Suprapubic skin (tissue), 4 donors: ENCODE measurements around the gene USP34. TPM values are rescaled to one million over a fixed set of nuclear protein-coding genes. Genes with fewer than 3 reads are reported as not detected.

Experiments used
- DNase-seq, 2 donors: peaks; one replicate each; pipeline ENCODE4 v3.0.0-alpha.2; 2019; ENCODE audit warnings: low spot score in 2 of 2
- H3K27ac ChIP-seq: fragments of 200-600 bp; sonication (generic); one replicate; pipeline ENCODE4 v1.5.1; 2019
- H3K27me3 ChIP-seq: fragments of 200-600 bp; sonication (generic); one replicate; pipeline ENCODE4 v1.5.1; 2019
- H3K36me3 ChIP-seq: fragments of 200-600 bp; sonication (generic); one replicate; pipeline ENCODE4 v1.5.1; 2019
- H3K4me1 ChIP-seq: fragments of 200-600 bp; sonication (generic); one replicate; pipeline ENCODE4 v1.5.1; 2019
- H3K4me3 ChIP-seq: fragments of 200-600 bp; sonication (generic); one replicate; pipeline ENCODE4 v1.5.1; 2019; ENCODE audit warnings: mild to moderate bottlenecking
- H3K9me3 ChIP-seq: fragments of 200-600 bp; sonication (generic); one replicate; pipeline ENCODE4 v1.5.1; 2019
- EP300 ChIP-seq: sonication (generic); formaldehyde crosslinking; IDR thresholded peaks from one replicate; pipeline ENCODE4 v1.6.1; 2017; ENCODE audit warnings: antibody characterized with exemption
- POLR2A ChIP-seq, 2 donors: fragments of 450-650 bp; IDR thresholded peaks; one replicate each; pipeline ENCODE4 v1.6.1; 2017; ENCODE audit warnings: antibody characterized with exemption in 2 of 2, mild to moderate bottlenecking in 2 of 2, moderate library complexity in 2 of 2
- POLR2AphosphoS5 ChIP-seq, 3 donors: sonication (generic); formaldehyde crosslinking; IDR thresholded peaks; one replicate each; pipeline ENCODE4 v1.6.1; 2017; ENCODE audit warnings: antibody characterized with exemption in 3 of 3
- WGBS: methylation state at CpG from one replicate; pipeline ENCODE4 v1.1.5; 2018; 5-methylcytosine and 5-hydroxymethylcytosine counted together
- total RNA-seq, 4 donors: library from RNA; depleted of rRNA; stranded (reverse); fragments of >200 nt; gene quantifications; one replicate each; pipeline ENCODE4 v1.1.0, GENCODE V29; 2016
- TF ChIP-seq, protein P1 (sequence below), 2 donors: fragments of 200-600 bp in 1 of 2; fragments of 450-650 bp in 1 of 2; sonication (generic) in 1 of 2; IDR thresholded peaks; one replicate each; pipeline ENCODE4 v1.5.1; 2016 to 2019; ENCODE audit warnings: antibody characterized with exemption in 2 of 2, mild to moderate bottlenecking in 1 of 2, moderate library complexity in 1 of 2

Gene USP34
- total RNA-seq, 4 donors from 2014 or later, result 94.5 to 242 (median 111) TPM

DNA sequence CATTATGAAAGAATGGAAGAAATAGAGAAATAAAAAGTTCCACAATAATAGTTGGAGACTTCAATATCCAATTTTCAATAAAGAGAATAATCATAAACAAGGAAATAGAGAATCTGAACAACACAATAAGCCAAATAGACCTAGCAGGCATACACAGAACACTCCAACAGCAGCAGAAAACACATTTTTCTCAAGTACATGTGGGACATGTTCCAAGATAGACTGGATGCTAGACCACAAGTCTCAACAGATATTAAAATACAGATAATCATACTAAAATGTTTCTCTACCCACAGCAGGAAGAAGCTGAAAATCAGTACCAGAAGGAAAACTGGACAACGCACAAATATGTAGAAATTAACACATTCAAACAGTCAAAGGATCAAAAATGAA, 113.9 kb downstream of the USP34 start:
- TF ChIP-seq, protein P1, sequence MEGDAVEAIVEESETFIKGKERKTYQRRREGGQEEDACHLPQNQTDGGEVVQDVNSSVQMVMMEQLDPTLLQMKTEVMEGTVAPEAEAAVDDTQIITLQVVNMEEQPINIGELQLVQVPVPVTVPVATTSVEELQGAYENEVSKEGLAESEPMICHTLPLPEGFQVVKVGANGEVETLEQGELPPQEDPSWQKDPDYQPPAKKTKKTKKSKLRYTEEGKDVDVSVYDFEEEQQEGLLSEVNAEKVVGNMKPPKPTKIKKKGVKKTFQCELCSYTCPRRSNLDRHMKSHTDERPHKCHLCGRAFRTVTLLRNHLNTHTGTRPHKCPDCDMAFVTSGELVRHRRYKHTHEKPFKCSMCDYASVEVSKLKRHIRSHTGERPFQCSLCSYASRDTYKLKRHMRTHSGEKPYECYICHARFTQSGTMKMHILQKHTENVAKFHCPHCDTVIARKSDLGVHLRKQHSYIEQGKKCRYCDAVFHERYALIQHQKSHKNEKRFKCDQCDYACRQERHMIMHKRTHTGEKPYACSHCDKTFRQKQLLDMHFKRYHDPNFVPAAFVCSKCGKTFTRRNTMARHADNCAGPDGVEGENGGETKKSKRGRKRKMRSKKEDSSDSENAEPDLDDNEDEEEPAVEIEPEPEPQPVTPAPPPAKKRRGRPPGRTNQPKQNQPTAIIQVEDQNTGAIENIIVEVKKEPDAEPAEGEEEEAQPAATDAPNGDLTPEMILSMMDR (IDR thresholded peaks at IDR 0.05), result no peak
- TF ChIP-seq POLR2A (IDR thresholded peaks at IDR 0.05) (no peak), EP300 (no peak), POLR2AphosphoS5 (IDR thresholded peaks at IDR 0.05) (no peak)
- Histone ChIP-seq H3K27ac (no peak overlapping the region), H3K27me3 (no peaks in the 10 kb centered on the region), H3K4me3 (no peak overlapping the region), H3K9me3 (peaks cover 14% of the 10 kb centered on the region), H3K36me3 (peaks cover 20% of the 10 kb centered on the region), H3K4me1 (peaks cover 13% of the 10 kb centered on the region)
- WGBS, result 50% methylated on average over 1 of the region's 1 CpG
- no peak for DNase-seq

DNA sequence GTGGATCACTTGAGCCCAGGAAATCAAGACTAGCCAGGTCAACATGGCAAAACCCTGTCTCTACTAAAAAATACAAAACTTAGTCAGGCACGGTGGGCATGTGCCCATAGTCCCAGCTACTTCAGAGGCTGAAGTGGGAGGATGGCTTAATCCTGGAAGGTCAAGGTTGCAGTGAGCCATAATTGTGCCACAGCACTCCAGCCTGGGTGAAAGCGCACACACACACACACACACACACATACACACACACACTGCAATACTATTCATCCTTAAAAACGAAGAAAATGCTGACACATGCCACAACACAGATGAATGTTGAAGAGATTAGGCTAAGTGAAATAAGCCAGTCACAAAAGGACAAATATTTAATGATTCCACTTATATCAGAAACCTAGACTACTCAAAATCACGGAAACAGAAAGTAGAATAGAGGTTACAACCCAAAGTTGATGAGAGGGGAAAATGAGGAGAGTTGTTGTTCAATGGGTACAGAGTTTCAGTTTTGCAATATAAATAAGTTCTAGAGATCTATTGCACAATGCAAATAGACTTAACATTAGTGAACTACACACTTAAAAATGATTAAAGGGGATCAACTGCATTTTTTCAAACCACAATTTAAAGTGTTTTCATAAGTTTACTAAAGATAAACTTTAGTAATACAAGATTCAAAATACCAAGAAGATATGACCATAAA, 114.5 kb downstream of the USP34 start:
- TF ChIP-seq EP300 (no peak), POLR2A (IDR thresholded peaks at IDR 0.05) (no peak), POLR2AphosphoS5 (IDR thresholded peaks at IDR 0.05) (no peak)
- TF ChIP-seq, protein P1 (IDR thresholded peaks at IDR 0.05), result no peak
- H3K27ac ChIP-seq, result no peak overlapping the region
- H3K36me3 ChIP-seq, result peaks cover 20% of the 10 kb centered on the region
- H3K4me3 ChIP-seq, result no peak overlapping the region
- no peaks in the 10 kb centered on the region for H3K27me3 ChIP-seq
- DNase-seq, result no peak
- peaks cover 13% of the 10 kb centered on the region for H3K4me1 ChIP-seq
- WGBS, result 70% methylated on average over 4 of the region's 4 CpGs
- H3K9me3 ChIP-seq, result peaks cover 14% of the 10 kb centered on the region

- 86% methylated on average over 4 of the region's 4 CpGs for WGBS
- TF ChIP-seq POLR2A (IDR thresholded peaks at IDR 0.05) (no peak), EP300 (no peak), POLR2AphosphoS5 (IDR thresholded peaks at IDR 0.05) (no peak)
- TF ChIP-seq, protein P1 (IDR thresholded peaks at IDR 0.05), result no peak
- Histone ChIP-seq H3K36me3 (peaks cover 28% of the 10 kb centered on the region), H3K4me1 (peaks cover 13% of the 10 kb centered on the region), H3K27ac (no peak overlapping the region), H3K9me3 (peaks cover 14% of the 10 kb centered on the region), H3K27me3 (no peaks in the 10 kb centered on the region), H3K4me3 (no peak overlapping the region)
- DNase-seq, result no peak
Measured at GRCh38 chr2:61354543-61355197, 116.2 kb downstream of the USP34 start.

DNA sequence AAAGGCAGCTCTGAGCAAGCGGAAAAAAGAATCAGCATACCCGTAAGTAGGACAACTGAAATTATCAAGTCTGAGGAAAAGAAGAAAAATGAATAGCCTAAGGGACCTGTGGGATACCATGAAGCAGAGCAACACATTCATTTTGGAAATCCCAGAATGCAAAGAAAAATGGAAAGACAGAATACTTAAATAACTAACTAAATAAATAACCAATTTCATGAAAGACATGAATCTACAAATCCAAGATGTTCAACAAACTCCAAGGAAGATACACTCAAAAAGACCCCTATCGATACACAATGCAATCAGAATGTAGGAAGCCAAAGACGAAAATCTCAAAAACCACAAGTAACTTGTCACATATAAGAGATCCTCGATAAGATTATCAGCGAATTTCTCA, 117.0 kb downstream of the USP34 start:
- no peak for TF ChIP-seq EP300
- TF ChIP-seq POLR2A (IDR thresholded peaks at IDR 0.05), result no peak
- no peak for TF ChIP-seq POLR2AphosphoS5 (IDR thresholded peaks at IDR 0.05)
- TF ChIP-seq, protein P1 (IDR thresholded peaks at IDR 0.05), result no peak
- Histone ChIP-seq H3K9me3 (peaks cover 14% of the 10 kb centered on the region), H3K4me1 (peaks cover 13% of the 10 kb centered on the region), H3K4me3 (no peak overlapping the region), H3K36me3 (peaks cover 34% of the 10 kb centered on the region), H3K27ac (no peak overlapping the region), H3K27me3 (no peaks in the 10 kb centered on the region)
- 92% methylated on average over 6 of the region's 6 CpGs for WGBS
- no peak for DNase-seq

- DNase-seq, result no peak
- Histone ChIP-seq H3K27me3 (no peaks in the 10 kb centered on the region), H3K4me1 (no peaks in the 10 kb centered on the region), H3K4me3 (no peak overlapping the region), H3K36me3 (peaks cover 59% of the 10 kb centered on the region), H3K27ac (no peak overlapping the region), H3K9me3 (peaks cover 14% of the 10 kb centered on the region)
- WGBS, result 98% methylated on average over 3 of the region's 3 CpGs
- TF ChIP-seq POLR2A (IDR thresholded peaks at IDR 0.05) (no peak), EP300 (no peak), POLR2AphosphoS5 (IDR thresholded peaks at IDR 0.05) (no peak)
- TF ChIP-seq, protein P1 (IDR thresholded peaks at IDR 0.05), result no peak
Measured at GRCh38 chr2:61350777-61351176, 120.1 kb downstream of the USP34 start.
